ENCODE measurements around the gene PPM1B. TPM values are rescaled to one million over a fixed set of nuclear protein-coding genes. Genes with fewer than 3 reads are reported as not detected.

Gene PPM1B
- total and polyA plus RNA-seq, 2 donors (not counting 3 experiments of a cell fraction or from before 2014, with no cell fraction given) = 8.0 to 24.1 TPM

- Histone ChIP-seq H3K79me2 (ENCODE audit: control insufficient read depth, insufficient read depth, low read length) (no peaks in the 10 kb centered on the region), H3K9me3 (replicated peaks; ENCODE audit: control insufficient read depth, insufficient read depth, low read length) (no peaks in the 10 kb centered on the region), H4K20me1 (replicated peaks; ENCODE audit: control insufficient read depth, extremely low read depth, insufficient read depth, low read length) (no peaks in the 10 kb centered on the region), H2AFZ (ENCODE audit: low read depth, low read length) (no peak overlapping the region), H3K4me2 (ENCODE audit: insufficient read depth, low read length) (peak overlapping the region; percentile 16), H3K4me1 (ENCODE audit: control insufficient read depth, extremely low read depth, insufficient read depth, low read length) (no peaks in the 10 kb centered on the region), H3K9me1 (replicated peaks; ENCODE audit: control insufficient read depth, extremely low read depth, insufficient read depth, low read length) (no peaks in the 10 kb centered on the region), H3K9ac (replicated peaks; ENCODE audit: extremely low read depth, insufficient read depth, low read length) (no peak overlapping the region), H3K27me3 (ENCODE audit: control insufficient read depth in 2 of 2, insufficient read depth in 2 of 2, low read length in 2 of 2) (peaks cover 2 to 8% of the 10 kb centered on the region in 2 experiments), H3K27ac (ENCODE audit: insufficient read depth, low read depth, low read length) (no peak overlapping the region), H3K36me3 (ENCODE audit: control insufficient read depth in 2 of 2, extremely low read depth in 1 of 2, insufficient read depth in 2 of 2, low read length in 2 of 2) (no peaks in the 10 kb centered on the region), H3K4me3 (replicated peaks in 1 of 3; ENCODE audit: insufficient read depth in 1 of 3, low read depth in 1 of 3, low read length in 3 of 3) (no peak overlapping the region)
- DNase-seq (ENCODE audit: low read depth, low spot score) (no peak), FAIRE-seq (peak; percentile 42)
- intact Hi-C loops (cut with micrococcal nuclease) = loop anchor here (2.0 kb wide), 2 partner anchors 76 to 98 kb away; partner anchors contain the start of gene PPM1B
- ChIA-PET CTCF (interaction anchor here (0.6 to 4.3 kb wide), 10 partner anchors 11 to 710 kb away, joined by 3 to 19 read pairs (median 4); no protein-coding TSS in a partner anchor), POLR2A (no interaction called here)
- BruUV-seq (replicated peaks) = no TSS peak
- dilution Hi-C loops (cut with MboI; ENCODE audit: extremely low pct_ligation_motif_present, low sequenced_read_pairs) = no loop called here
- TF ChIP-seq JUN (IDR thresholded peaks at IDR 0.05; ENCODE audit: borderline replicate concordance, insufficient read depth, insufficient read length, low read depth) = no peak
- TF ChIP-seq EZH2 (IDR thresholded peaks at IDR 0.05; ENCODE audit: borderline replicate concordance, low read depth, low read length, severe bottlenecking) = no peak
- no peak for TF ChIP-seq GATA2 (IDR thresholded peaks at IDR 0.05; ENCODE audit: insufficient read depth, insufficient read length, low read depth, low read length)
- no peak for TF ChIP-seq FOS (IDR thresholded peaks at IDR 0.05; ENCODE audit: borderline replicate concordance, insufficient read depth, low read length)
- TF ChIP-seq MAX (IDR thresholded peaks at IDR 0.05; ENCODE audit: insufficient read depth, insufficient read length) = no peak
These were observed 76.6 kb downstream of the PPM1B start for GRCh38 chr2:44245083-44245861.

GRCh38 chr2:44246436-44246835, 77.8 kb downstream of the PPM1B start:
- ChIA-PET CTCF (interaction anchor here (1.0 to 4.3 kb wide), 5 partner anchors 11 to 709 kb away, joined by 3 to 19 read pairs (median 13); no protein-coding TSS in a partner anchor), POLR2A (no interaction called here)
- no TSS peak for BruUV-seq (replicated peaks)
- peaks cover 2 to 10% of the 10 kb centered on the region in 2 experiments for H3K27me3 ChIP-seq (ENCODE audit: control insufficient read depth in 2 of 2, insufficient read depth in 2 of 2, low read length in 2 of 2)
- FAIRE-seq (no peak), DNase-seq (ENCODE audit: low read depth, low spot score) (no peak)
- no peaks in the 10 kb centered on the region for H3K4me1 ChIP-seq (ENCODE audit: control insufficient read depth, extremely low read depth, insufficient read depth, low read length)
- no peaks in the 10 kb centered on the region for H3K9me3 ChIP-seq (replicated peaks; ENCODE audit: control insufficient read depth, insufficient read depth, low read length)
- H2AFZ ChIP-seq (ENCODE audit: low read depth, low read length) = no peak overlapping the region
- dilution Hi-C loops (cut with MboI; ENCODE audit: extremely low pct_ligation_motif_present, low sequenced_read_pairs) = no loop called here
- no peaks in the 10 kb centered on the region for H3K36me3 ChIP-seq (ENCODE audit: control insufficient read depth in 2 of 2, extremely low read depth in 1 of 2, insufficient read depth in 2 of 2, low read length in 2 of 2)
- H3K27ac ChIP-seq (ENCODE audit: insufficient read depth, low read depth, low read length) = no peak overlapping the region
- no peaks in the 10 kb centered on the region for H4K20me1 ChIP-seq (replicated peaks; ENCODE audit: control insufficient read depth, extremely low read depth, insufficient read depth, low read length)
- no peaks in the 10 kb centered on the region for H3K79me2 ChIP-seq (ENCODE audit: control insufficient read depth, insufficient read depth, low read length)
- H3K9ac ChIP-seq (replicated peaks; ENCODE audit: extremely low read depth, insufficient read depth, low read length) = no peak overlapping the region
- H3K4me2 ChIP-seq (ENCODE audit: insufficient read depth, low read length) = no peak overlapping the region
- TF ChIP-seq FOS (IDR thresholded peaks at IDR 0.05; ENCODE audit: borderline replicate concordance, insufficient read depth, low read length) (no peak), MYC (IDR thresholded peaks at IDR 0.05; ENCODE audit: low read depth, low read length) (no peak), CTCF (IDR thresholded peaks at IDR 0.05; ENCODE audit: extremely low read depth in 1 of 2, insufficient read depth in 1 of 2, low read depth in 1 of 2, low read length in 2 of 2) (no peak), GATA2 (IDR thresholded peaks at IDR 0.05; ENCODE audit: insufficient read depth, insufficient read length, low read depth, low read length) (no peak), POLR2A (IDR thresholded peaks at IDR 0.05; ENCODE audit: low read depth, low read length) (no peak), JUN (IDR thresholded peaks at IDR 0.05; ENCODE audit: borderline replicate concordance, insufficient read depth, insufficient read length, low read depth) (no peak), POLR2AphosphoS5 (IDR thresholded peaks at IDR 0.05; ENCODE audit: insufficient read depth, low read depth, low read length) (no peak), EZH2 (IDR thresholded peaks at IDR 0.05; ENCODE audit: borderline replicate concordance, low read depth, low read length, severe bottlenecking) (no peak), MAX (IDR thresholded peaks at IDR 0.05; ENCODE audit: insufficient read depth, insufficient read length) (no peak)
- H3K4me3 ChIP-seq (replicated peaks in 1 of 3; ENCODE audit: insufficient read depth in 1 of 3, low read depth in 1 of 3, low read length in 3 of 3) = no peak overlapping the region
- intact Hi-C loops (cut with micrococcal nuclease) = no loop called here
- H3K9me1 ChIP-seq (replicated peaks; ENCODE audit: control insufficient read depth, extremely low read depth, insufficient read depth, low read length) = no peaks in the 10 kb centered on the region

All from endothelial cell of umbilical vein (primary cell).